IMR-90 (cell line): Measurements from ENCODE around the gene BRD1. TPM values are rescaled to one million over a fixed set of nuclear protein-coding genes. Genes with fewer than 3 reads are reported as not detected.

Experiments
- ATAC-seq: fragments of 200-7000 bp; cut with Tn5 transposase; 2 replicates; pipeline ENCODE4 v1.9.1; 2020; ENCODE audit warnings: low read depth, mild to moderate bottlenecking, moderate library complexity
- BruUV-seq: library from RNA; stranded (reverse); fragments of 400-500 nt; replicated peaks from 2 replicates; lab custom pipeline; 2021; lab: Mats Ljungman, UMichigan
- CTCF ChIA-PET: fragments of 300-600 bp; formaldehyde crosslinking; extraction: SDS; loops from one replicate; lab custom pipeline; 2021; ENCODE audit warnings: antibody characterized with exemption; lab: Yijun Ruan, JAX
- POLR2A ChIA-PET: fragments of 300-600 bp; sonication (Branson Sonifier 250); formaldehyde crosslinking; loops from one replicate; lab custom pipeline; 2022; ENCODE audit warnings: antibody characterized with exemption; ENCODE audit not compliant: unreplicated experiment; lab: Charles Lee
- DNase-seq: peaks from one replicate; pipeline ENCODE4 v3.0.0; 2013
- H2AFZ ChIP-seq: replicated peaks from 2 replicates; pipeline ENCODE3; 2013; ENCODE audit warnings: low read length, mild to moderate bottlenecking; ENCODE audit not compliant: poor library complexity
- H2AK5ac ChIP-seq: 2 replicates; pipeline ENCODE4 v1.6.1; 2013; ENCODE audit warnings: low read depth, low read length, inconsistent platforms
- H2AK9ac ChIP-seq: replicated peaks from 2 replicates; pipeline ENCODE3; 2013; ENCODE audit warnings: mild to moderate bottlenecking, low read depth, low read length, moderate library complexity; ENCODE audit not compliant: poor library complexity
- H2BK120ac ChIP-seq: 2 replicates; pipeline ENCODE4 v1.6.1; 2013; ENCODE audit warnings: low read depth, low read length, inconsistent platforms
- H2BK15ac ChIP-seq: 3 replicates; pipeline ENCODE4 v1.6.1; 2013; ENCODE audit warnings: low read depth, low read length, inconsistent platforms
- H2BK20ac ChIP-seq: 2 replicates; pipeline ENCODE4 v1.6.1; 2013; ENCODE audit warnings: low read depth, mild to moderate bottlenecking, inconsistent platforms, low read length, moderate library complexity
- H2BK5ac ChIP-seq: 2 replicates; pipeline ENCODE4 v1.6.1; 2013; ENCODE audit warnings: mild to moderate bottlenecking, low read depth, low read length, inconsistent platforms; ENCODE audit not compliant: poor library complexity, severe bottlenecking
- H3K14ac ChIP-seq: replicated peaks from 2 replicates; pipeline ENCODE4 v1.6.1; 2013; ENCODE audit warnings: low read depth, low read length, inconsistent platforms
- H3K18ac ChIP-seq: 2 replicates; pipeline ENCODE4 v1.6.1; 2013; ENCODE audit warnings: low read depth, low read length, control low read depth
- H3K23ac ChIP-seq: 2 replicates; pipeline ENCODE4 v1.6.1; 2013; ENCODE audit warnings: low read depth, low read length, inconsistent platforms
- H3K27ac ChIP-seq: 2 replicates; pipeline ENCODE4 v1.5.1; 2013; ENCODE audit warnings: mild to moderate bottlenecking, control low read depth, low read length; ENCODE audit not compliant: insufficient read depth
- H3K27me3 ChIP-seq: 2 replicates; pipeline ENCODE4 v1.6.1; 2013; ENCODE audit warnings: low read length; ENCODE audit not compliant: control insufficient read depth, insufficient read depth
- H3K36me3 ChIP-seq: 2 replicates; pipeline ENCODE4 v1.6.1; 2013; ENCODE audit warnings: low read length, mixed read lengths; ENCODE audit not compliant: control insufficient read depth, insufficient read depth
- H3K4ac ChIP-seq: 2 replicates; pipeline ENCODE4 v1.6.1; 2013; ENCODE audit warnings: low read depth, low read length, inconsistent platforms
- H3K4me1 ChIP-seq: 2 replicates; pipeline ENCODE4 v1.6.1; 2013; ENCODE audit warnings: low read length, mixed read lengths; ENCODE audit not compliant: control insufficient read depth, insufficient read depth
- H3K4me2 ChIP-seq: 2 replicates; pipeline ENCODE4 v1.6.1; 2013; ENCODE audit warnings: low read depth, mild to moderate bottlenecking, control low read depth, low read length, moderate library complexity
- H3K4me3 ChIP-seq: 2 replicates; pipeline ENCODE4 v1.5.1; 2013; ENCODE audit warnings: low read depth, mild to moderate bottlenecking, control low read depth, low read length, moderate library complexity; ENCODE audit not compliant: insufficient read depth
- H3K56ac ChIP-seq: 2 replicates; pipeline ENCODE4 v1.6.1; 2013; ENCODE audit warnings: low read length, inconsistent platforms; ENCODE audit not compliant: insufficient read depth; ENCODE audit errors: extremely low read depth
- H3K79me1 ChIP-seq, 2 experiments: 2 replicates each; pipeline ENCODE4 v1.6.1; 2013; ENCODE audit warnings: low read length in 2 of 2, inconsistent platforms in 1 of 2, low read depth in 1 of 2
- H3K9ac ChIP-seq: 2 replicates; pipeline ENCODE4 v1.6.1; 2013; ENCODE audit warnings: low read depth, low read length, control low read depth
- H3K9me1 ChIP-seq: 2 replicates; pipeline ENCODE4 v1.6.1; 2013; ENCODE audit warnings: low read length, inconsistent platforms; ENCODE audit not compliant: insufficient read depth
- H3K9me3 ChIP-seq: 2 replicates; pipeline ENCODE4 v1.6.1; 2013; ENCODE audit warnings: low read length; ENCODE audit not compliant: control insufficient read depth, insufficient read depth
- H4K20me1 ChIP-seq: 2 replicates; pipeline ENCODE4 v1.6.1; 2013; ENCODE audit warnings: low read length, inconsistent platforms; ENCODE audit not compliant: insufficient read depth
- H4K5ac ChIP-seq: 2 replicates; pipeline ENCODE4 v1.6.1; 2013; ENCODE audit warnings: mild to moderate bottlenecking, low read depth, low read length, control low read depth
- H4K8ac ChIP-seq, 2 experiments: 2 replicates each; pipeline ENCODE4 v1.6.1; 2013; ENCODE audit warnings: low read depth in 2 of 2, low read length in 2 of 2, control low read depth in 1 of 2, inconsistent platforms in 1 of 2
- H4K91ac ChIP-seq: 2 replicates; pipeline ENCODE4 v1.6.1; 2013; ENCODE audit warnings: low read depth, low read length, inconsistent platforms; ENCODE audit not compliant: insufficient read depth
- BHLHE40 ChIP-seq: fragments of 150-350 bp; IDR thresholded peaks from 2 replicates; pipeline ENCODE4 v1.6.1; 2016; ENCODE audit warnings: mild to moderate bottlenecking, low read depth, low read length
- CHD1 ChIP-seq: IDR thresholded peaks from 2 replicates; pipeline ENCODE4 v1.6.1; 2012; ENCODE audit warnings: low read depth, low read length, improper control_type of control experiment
- ELK1 ChIP-seq: fragments of 150-350 bp; IDR thresholded peaks from 2 replicates; pipeline ENCODE4 v1.6.1; 2016; ENCODE audit warnings: low read depth, mild to moderate bottlenecking, low read length, moderate library complexity, borderline replicate concordance
- FOS ChIP-seq: fragments of 150-350 bp; IDR thresholded peaks from 2 replicates; pipeline ENCODE4 v1.6.1; 2016; ENCODE audit warnings: low read depth, low read length
- MAFK ChIP-seq: IDR thresholded peaks from 2 replicates; pipeline ENCODE4 v1.6.1; 2012; ENCODE audit warnings: low read depth, low read length, improper control_type of control experiment
- MAZ ChIP-seq: IDR thresholded peaks from 2 replicates; pipeline ENCODE4 v1.6.1; 2012; ENCODE audit warnings: low read depth, mild to moderate bottlenecking, low read length, improper control_type of control experiment, moderate library complexity, borderline replicate concordance
- MXI1 ChIP-seq: IDR thresholded peaks from 2 replicates; pipeline ENCODE4 v1.6.1; 2012; ENCODE audit warnings: low read depth, mild to moderate bottlenecking, low read length, moderate library complexity, borderline replicate concordance
- NFE2L2 ChIP-seq: fragments of 150-350 bp; IDR thresholded peaks from 2 replicates; pipeline ENCODE4 v1.6.1; 2016; ENCODE audit warnings: low read depth, mild to moderate bottlenecking, low read length
- POLR2A ChIP-seq: IDR thresholded peaks from 2 replicates; pipeline ENCODE4 v1.6.1; 2012; ENCODE audit warnings: mild to moderate bottlenecking, low read depth, low read length
- RAD21 ChIP-seq: IDR thresholded peaks from 2 replicates; pipeline ENCODE4 v1.6.1; 2012; ENCODE audit warnings: low read length, improper control_type of control experiment
- RCOR1 ChIP-seq: IDR thresholded peaks from 2 replicates; pipeline ENCODE4 v1.6.1; 2012; ENCODE audit warnings: mild to moderate bottlenecking, low read length, improper control_type of control experiment; ENCODE audit not compliant: insufficient replicate concordance
- RFX5 ChIP-seq: IDR thresholded peaks from 2 replicates; pipeline ENCODE4 v1.8.0; 2012; ENCODE audit warnings: low read depth, mild to moderate bottlenecking, low read length, moderate library complexity
- SMC3 ChIP-seq: fragments of 150-350 bp; IDR thresholded peaks from 2 replicates; pipeline ENCODE4 v1.6.1; 2016; ENCODE audit warnings: low read depth, mild to moderate bottlenecking, antibody characterized with exemption, low read length, moderate library complexity
- WGBS, 2 experiments: methylation state at CpG; one replicate each; pipeline versions ENCODE4 v1.1.5 to v1.1.7; 2013; ENCODE audit warnings: missing lambda C conversion rate in 2 of 2; ENCODE audit not compliant: insufficient read length in 1 of 2; ENCODE audit errors: extremely low coverage in 2 of 2; 5-methylcytosine and 5-hydroxymethylcytosine counted together
- dilution Hi-C: fragments of 300-500 bp; cut with HindIII; formaldehyde crosslinking; loops from one replicate; pipeline ENCODE4 v1.14.3; 2018; ENCODE audit warnings: low sequenced_read_pairs; ENCODE audit not compliant: unreplicated experiment
- in situ Hi-C: fragments of 300-500 bp; cut with MboI; formaldehyde crosslinking; loops from 3 replicates; pipeline ENCODE4 v1.14.3; 2019; ENCODE audit warnings: low sequenced_read_pairs, inconsistent platforms, mixed read lengths
- intact Hi-C: fragments of 100-400 bp; cut with micrococcal nuclease; formaldehyde crosslinking; loops from 2 replicates; pipeline ENCODE4 v1.10.0; 2022
- polyA plus RNA-seq, 3 experiments: library from polyadenylated mRNA; depleted of rRNA; stranded (reverse); fragments of >200 nt; gene quantifications; 2 replicates each; pipeline ENCODE4 v1.2.3, GENCODE V29; 2012; ENCODE audit warnings: low replicate concordance in 1 of 3
- total RNA-seq: library from RNA; depleted of rRNA; stranded (reverse); fragments of >200 nt; gene quantifications from 2 replicates; pipeline ENCODE4 v1.2.3, GENCODE V29; 2012
- TF ChIP-seq, protein P1 (sequence below): fragments of 150-350 bp; IDR thresholded peaks from 2 replicates; pipeline ENCODE4 v1.6.1; 2017; ENCODE audit warnings: mild to moderate bottlenecking, antibody characterized with exemption, low read length, low read depth

The BRD1 gene
- total and polyA plus RNA-seq, 2 of the 4 experiments (the other 2 are of a cell fraction), result 10.0 to 10.6 TPM

DNA sequence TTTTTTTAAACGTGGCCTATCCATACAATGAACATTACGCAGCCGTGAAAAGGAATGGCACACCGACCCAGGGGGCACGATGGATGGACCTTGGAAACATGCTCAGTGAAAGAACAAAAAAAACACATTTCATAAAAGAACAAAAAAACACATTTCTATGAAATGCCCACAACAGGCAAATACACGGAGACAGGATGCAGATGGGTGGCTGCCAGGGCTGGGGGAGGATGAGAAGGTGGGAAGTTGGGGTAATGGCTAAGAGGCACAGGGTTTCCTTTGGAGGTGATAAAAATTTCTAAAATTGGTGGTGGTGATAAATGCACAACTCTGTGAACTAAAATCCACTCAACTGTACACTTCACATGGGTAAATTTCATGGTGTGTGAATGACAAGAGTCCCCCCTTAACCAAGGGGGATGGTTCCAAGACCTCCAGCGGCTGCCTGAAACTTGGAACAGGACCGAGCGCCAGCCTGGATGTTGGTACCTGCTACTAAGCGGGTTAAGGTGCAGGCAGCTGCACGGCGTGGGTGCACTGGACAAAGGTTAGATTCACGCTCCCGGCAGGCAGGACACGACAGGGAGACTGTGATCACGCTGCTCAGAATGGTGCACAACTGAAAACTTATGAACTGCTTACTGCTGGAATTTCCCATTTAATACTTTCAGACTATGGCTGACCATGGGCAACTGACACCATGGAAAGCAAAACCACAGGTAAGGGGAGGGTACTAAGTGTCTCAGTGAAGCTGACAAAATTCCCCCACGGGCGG, 16.5 kb downstream of the BRD1 start (continued):
- TF ChIP-seq RFX5, result no peak

DNA sequence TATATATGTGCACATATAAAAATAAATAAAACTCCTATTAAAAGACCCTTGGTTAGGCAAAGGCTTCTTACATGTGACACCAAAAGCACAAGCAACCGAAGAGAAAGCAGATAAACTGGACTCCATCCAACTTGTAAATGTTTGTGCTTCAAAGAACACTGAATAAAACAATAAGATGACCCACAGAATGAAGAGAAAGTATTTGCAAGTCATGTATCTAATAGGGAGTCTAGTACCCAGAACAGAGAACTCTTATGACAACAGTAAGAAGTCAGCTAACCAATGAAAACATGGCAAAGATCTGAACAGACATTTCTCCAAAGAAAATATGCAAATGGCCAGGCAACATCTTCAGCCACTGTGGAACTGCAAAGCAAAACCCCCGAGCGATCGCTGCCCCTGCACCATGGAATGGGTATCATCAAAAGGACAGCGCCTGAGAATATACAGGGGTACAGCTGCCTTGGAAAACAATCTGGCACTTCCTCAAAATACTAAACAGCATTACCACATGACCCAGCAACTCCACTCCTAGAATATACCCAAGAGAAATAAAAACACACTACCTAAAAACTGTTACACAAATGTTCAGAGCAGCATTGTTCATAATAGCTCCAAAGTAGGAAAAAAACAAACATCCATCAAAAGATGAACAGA, 17.2 kb downstream of the BRD1 start:
- Histone ChIP-seq H3K18ac (no peak overlapping the region), H3K9ac (no peak overlapping the region), H4K8ac (no peak overlapping the region), H2AFZ (no peak overlapping the region), H3K56ac (no peak overlapping the region), H2AK9ac (no peak overlapping the region), H4K20me1 (peaks cover 96% of the 10 kb centered on the region), H3K9me1 (peaks cover 21% of the 10 kb centered on the region), H2BK15ac (no peak overlapping the region), H3K36me3 (peaks cover 22% of the 10 kb centered on the region), H3K27ac (peak overlapping the region; percentile 44; the same call in 1 of the 2 replicates), H2AK5ac (no peak overlapping the region), H3K9me3 (no peaks in the 10 kb centered on the region; the same call in 1 of the 2 replicates), H3K79me1 (peaks cover 8 to 77% of the 10 kb centered on the region in 2 experiments), H2BK120ac (no peak overlapping the region), H3K4me3 (no peak overlapping the region), H2BK5ac (no peak overlapping the region), H3K23ac (no peak overlapping the region), H2BK20ac (no peak overlapping the region), H3K4ac (no peak overlapping the region), H4K91ac (no peak overlapping the region), H3K27me3 (no peaks in the 10 kb centered on the region), H4K5ac (no peak overlapping the region), H3K14ac (no peak overlapping the region), H3K4me1 (peaks cover 12% of the 10 kb centered on the region), H3K4me2 (peak overlapping the region; percentile 5; the same call in 1 of the 2 replicates)
- ATAC-seq, result peak; percentile 59
- BruUV-seq, result no TSS peak
- dilution Hi-C loops (no loop called here), in situ Hi-C loops (loop anchor here (25.0 kb wide), 2 partner anchors 102 to 402 kb away; partner anchors contain the start of genes ALG12, CRELD2 and SELENOO), intact Hi-C loops (no loop called here)
- no CpG with 5 or more reads among the region's 5 CpGs for WGBS, 2 experiments
- ChIA-PET CTCF (interaction anchor here (1.0 kb wide), 1 partner anchor 14 kb away, joined by 3 read pairs; no protein-coding TSS in a partner anchor), POLR2A (no interaction called here)
- peak; percentile 30 for DNase-seq
- no peak for TF ChIP-seq NFE2L2
- no peak for TF ChIP-seq MAFK
- TF ChIP-seq BHLHE40, result no peak
- no peak for TF ChIP-seq RCOR1
- TF ChIP-seq RAD21, result no peak
- TF ChIP-seq SMC3, result no peak
- TF ChIP-seq ELK1, result no peak
- TF ChIP-seq POLR2A, result no peak
- TF ChIP-seq MXI1, result no peak
- TF ChIP-seq FOS, result no peak
- TF ChIP-seq, protein P1, sequence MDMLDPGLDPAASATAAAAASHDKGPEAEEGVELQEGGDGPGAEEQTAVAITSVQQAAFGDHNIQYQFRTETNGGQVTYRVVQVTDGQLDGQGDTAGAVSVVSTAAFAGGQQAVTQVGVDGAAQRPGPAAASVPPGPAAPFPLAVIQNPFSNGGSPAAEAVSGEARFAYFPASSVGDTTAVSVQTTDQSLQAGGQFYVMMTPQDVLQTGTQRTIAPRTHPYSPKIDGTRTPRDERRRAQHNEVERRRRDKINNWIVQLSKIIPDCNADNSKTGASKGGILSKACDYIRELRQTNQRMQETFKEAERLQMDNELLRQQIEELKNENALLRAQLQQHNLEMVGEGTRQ, result no peak
- no peak for TF ChIP-seq CHD1
- TF ChIP-seq MAZ, result no peak
